GM21515 (cell line): ENCODE measurements around the gene PTPRG.
A peak's percentile ranks its signal among the peaks of the same experiment; 100 is the strongest.
"Not testable (repeated sequence)": the region's sequence is repeated elsewhere in the genome, so short reads cannot be mapped to it uniquely, and the experiment has no call there.

ENCODE experiments used
- ATAC-seq: cut with Tn5 transposase; IDR thresholded peaks from one replicate; pipeline ENCODE4 v1.9.1; 2021; ENCODE audit not compliant: unreplicated experiment

The PTPRG gene

DNA sequence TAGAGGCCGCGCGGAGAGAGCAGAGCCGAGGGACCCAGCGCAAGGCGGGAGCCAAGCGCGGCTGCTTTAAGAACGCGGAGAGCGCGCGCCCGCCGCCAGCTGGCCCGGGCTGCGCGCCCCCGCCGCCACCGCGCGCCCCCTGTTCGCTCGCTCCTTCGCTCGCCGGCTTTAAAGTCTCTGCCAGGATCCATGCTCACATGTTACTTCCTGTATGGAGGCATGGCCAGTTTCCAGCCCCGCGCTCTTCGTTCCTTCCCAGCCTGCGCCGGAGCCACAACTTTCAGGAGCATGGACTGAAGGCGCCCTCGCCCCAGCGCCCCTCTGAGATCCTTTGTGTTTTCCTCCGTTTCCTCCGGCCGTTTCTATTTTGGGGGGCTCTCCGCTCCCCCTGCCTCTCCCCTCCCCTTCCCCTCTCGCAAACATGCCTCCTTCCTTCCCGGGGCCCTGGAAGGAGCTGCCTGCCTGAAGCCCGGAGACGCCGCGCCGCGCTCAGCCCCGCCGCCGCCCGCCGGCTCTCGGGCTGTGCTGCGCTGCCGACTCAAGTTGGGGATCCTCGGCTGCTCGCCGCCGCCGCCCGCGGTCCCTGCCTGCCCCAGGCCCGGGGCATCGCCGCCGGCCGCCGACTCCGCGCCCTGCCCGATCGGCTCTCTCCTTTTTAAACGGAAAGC, at the start of gene PTPRG:
Gene PTPRG, plus strand, starts transcription at position 198 of the 668 bp plus-strand sequence. CDS start 717 bp downstream, outside the sequence.
- ATAC-seq = peak; percentile 62

GRCh38 chr3:61518590-61518989, 42.8 kb upstream of the PTPRG start:
- ATAC-seq = no peak

- peak; percentile 94 for ATAC-seq
Measured at GRCh38 chr3:61520966-61521628, 40.3 kb upstream of the PTPRG start.

- no peak for ATAC-seq
Measured at GRCh38 chr3:61522060-61522459, 39.3 kb upstream of the PTPRG start.

- no peak for ATAC-seq
Measured at GRCh38 chr3:61522626-61523025, 38.7 kb upstream of the PTPRG start.

DNA sequence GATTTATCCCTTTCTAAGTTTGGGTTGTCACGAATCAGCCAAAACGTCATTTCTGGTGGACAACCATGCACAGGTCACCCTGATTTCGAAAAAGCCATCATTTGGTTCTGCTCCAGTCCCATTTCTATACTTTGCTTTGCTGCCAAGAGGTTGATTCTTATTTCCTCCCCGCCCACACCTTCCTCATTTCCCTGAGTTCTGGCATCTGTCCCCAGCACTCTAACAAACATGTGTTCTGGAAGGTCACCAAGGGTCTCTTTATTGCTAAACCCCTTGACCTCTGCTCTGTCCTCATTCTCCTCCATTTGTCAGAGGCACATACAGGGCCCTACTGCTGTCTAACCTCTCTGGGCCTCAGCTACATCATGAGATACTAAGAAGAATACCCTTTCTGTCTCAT, 36.4 kb upstream of the PTPRG start:
- no peak for ATAC-seq

DNA sequence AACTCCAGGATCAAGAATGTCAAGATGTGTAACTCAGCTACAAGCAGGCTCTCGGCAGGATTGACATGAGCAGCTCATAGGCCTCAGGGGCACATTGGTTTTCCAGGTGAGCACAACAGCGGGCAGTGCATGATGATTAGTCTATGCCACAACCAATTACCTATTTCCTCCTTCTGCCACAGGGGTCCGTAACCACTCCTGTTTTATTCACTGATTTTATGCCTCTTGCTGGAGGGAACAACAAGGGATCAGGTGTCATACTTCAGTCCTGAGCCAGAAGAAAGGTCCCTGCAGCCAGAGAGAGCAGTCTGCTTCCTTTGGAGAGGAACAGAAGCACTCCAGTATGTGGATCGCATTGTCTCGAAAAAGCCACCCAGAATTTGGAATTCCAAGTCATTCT, 35.1 kb upstream of the PTPRG start:
- ATAC-seq = no peak

GRCh38 chr3:61527011-61527410, 34.4 kb upstream of the PTPRG start:
- ATAC-seq = no peak

DNA sequence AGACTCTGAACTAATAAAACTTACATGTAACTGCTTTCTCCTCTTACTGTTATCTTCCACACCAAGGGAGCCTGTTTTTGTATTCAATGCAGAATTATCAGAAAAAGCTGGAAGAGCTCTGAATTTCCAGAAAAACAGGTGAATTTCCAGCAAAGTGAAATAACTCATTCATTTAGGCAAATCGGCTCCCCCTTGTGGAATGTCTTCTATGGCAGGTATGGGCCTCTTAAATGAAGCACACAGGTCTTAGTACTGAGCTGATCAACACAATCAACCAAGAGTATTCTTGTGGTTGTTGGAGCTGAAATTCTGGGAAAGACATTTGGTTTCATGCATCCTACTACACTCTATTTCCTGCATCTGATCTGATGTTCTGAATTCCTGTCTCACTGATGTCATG, 31.0 kb upstream of the PTPRG start:
- no peak for ATAC-seq

DNA sequence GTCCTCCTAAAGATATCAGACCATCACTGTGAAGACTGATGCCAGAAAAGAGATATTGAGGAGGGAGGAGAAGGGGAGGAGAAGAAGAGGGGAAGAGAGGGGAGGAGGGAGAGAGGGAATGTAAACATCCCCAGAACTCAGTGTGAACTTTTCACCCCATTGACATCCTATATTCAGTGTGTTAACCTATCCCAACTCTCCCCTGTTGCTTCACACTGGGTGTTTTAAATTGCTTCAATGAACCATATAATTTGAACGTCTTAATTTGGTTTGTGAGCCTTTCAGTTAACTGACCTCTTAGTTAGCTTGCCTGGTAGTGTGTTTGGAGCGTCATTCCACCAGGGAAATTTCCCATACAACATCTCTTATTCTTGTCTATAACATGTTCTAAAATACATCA, 29.8 kb upstream of the PTPRG start:
- no peak for ATAC-seq

DNA sequence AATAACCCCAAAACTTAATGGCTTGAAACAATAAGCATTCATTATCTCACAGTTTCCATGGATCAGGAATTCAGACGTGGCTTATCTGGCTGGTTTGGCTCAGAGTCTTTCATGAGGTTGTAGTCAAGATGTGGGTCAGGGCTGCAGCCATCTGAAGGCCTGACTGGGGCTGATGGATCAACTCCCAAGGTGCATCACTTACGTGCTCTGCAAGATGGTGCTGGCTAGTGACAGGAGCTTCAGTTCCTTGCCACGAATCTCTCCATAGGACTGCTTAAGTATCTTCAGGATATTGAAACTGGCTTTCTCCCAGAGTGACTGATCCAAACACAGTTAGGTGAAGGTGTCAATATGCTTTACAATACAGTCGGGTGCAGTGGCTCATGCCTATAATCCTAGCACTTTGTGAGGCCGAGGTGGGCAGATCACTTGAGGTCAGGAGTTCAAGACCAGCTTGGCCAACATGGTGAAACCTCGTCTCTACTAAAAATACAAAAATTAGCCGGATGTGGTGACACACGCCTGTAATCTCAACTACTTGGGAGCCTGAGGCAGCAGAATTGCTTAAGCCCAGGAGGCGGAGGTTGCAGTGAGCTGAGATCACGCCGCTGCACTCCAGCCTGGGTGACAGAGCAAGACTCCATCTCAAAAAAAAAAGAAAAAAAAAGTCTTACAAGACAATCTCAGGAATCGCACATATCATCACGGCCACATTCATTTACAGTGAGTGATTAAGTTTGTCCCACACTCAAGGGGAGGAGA, 28.5 kb upstream of the PTPRG start:
- ATAC-seq = no peak

DNA sequence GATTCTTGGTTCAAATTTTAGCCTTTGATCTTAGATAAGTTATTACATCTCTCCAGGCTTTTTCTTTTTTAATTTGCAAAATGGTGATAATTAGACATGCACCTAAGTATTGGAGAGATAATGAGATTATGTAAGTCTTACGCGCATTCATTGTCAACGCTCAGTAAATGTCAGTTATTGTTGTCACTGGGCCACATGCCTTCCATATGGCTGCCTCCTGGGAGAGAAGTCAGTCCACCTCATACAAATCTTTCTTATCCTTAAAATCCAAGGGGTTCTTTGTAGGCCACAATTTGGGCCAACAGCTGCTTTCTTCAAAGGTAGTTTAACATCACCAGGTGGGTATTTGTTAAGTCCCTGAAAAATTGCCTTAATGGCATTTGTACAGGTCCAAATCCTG, 25.5 kb upstream of the PTPRG start:
- ATAC-seq = no peak

- ATAC-seq = no peak
Measured at GRCh38 chr3:61537366-61537765, 24.0 kb upstream of the PTPRG start.

DNA sequence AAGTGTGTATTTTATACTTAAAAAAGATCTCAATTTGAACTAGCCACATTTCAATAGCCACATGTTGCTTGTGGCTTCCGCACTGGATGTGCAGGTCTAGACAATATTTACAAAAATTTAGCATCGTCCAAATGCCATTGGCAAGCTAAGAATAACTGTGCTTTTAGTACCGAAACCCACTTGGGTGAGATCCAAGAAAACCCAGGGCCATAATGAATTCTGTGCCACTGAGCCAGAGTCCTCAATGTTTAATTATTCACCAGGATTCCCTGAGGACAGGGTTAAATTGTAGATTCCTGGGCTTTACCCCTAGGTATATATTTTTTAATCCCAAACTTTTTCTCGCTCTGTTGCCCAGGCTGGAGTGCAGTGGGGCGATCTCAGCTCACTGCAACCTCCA, 22.9 kb upstream of the PTPRG start:
- ATAC-seq = no peak

DNA sequence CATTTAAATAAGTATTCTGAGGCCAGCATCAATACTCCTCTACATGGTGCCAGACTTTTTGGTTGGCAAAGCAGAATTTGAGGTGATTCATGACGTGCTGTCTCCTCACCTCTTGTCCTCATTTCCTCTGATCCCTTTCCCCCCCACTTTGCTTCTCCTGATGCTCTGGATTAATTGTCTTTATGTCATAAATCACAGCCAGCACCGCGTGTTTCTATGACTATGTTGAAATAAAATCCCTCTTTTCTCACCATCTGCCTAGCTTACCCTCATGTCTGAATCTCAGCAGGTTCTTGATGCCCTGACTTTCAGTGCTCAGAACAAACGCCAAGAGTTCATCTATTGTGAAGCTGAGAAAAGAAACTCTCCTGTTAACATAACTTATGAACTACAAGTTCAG, 19.7 kb upstream of the PTPRG start:
- no peak for ATAC-seq

GRCh38 chr3:61545716-61546115, 15.7 kb upstream of the PTPRG start:
- ATAC-seq = no peak

- no peak for ATAC-seq
Measured at GRCh38 chr3:61547625-61548024, 13.7 kb upstream of the PTPRG start.

DNA sequence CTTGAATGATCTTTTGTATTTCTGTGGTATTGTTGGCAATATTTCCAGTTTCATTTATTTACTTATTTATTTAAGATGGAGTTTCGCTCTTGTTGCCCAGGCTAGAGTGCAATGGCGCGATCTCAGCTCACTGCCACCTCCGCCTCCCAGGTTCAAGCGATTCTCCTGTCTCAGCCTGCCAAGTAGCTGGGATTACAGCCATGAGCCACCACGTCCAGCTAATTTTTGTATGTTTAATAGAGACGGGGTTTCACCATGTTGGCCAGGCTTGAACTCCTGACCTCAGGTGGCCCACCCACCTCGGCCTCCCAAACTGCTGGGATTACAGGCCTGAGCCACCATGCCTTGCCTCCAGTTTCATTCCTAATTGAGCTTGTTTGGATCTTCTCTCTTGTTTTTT, 8.7 kb upstream of the PTPRG start:
- ATAC-seq = not testable (repeated sequence)

DNA sequence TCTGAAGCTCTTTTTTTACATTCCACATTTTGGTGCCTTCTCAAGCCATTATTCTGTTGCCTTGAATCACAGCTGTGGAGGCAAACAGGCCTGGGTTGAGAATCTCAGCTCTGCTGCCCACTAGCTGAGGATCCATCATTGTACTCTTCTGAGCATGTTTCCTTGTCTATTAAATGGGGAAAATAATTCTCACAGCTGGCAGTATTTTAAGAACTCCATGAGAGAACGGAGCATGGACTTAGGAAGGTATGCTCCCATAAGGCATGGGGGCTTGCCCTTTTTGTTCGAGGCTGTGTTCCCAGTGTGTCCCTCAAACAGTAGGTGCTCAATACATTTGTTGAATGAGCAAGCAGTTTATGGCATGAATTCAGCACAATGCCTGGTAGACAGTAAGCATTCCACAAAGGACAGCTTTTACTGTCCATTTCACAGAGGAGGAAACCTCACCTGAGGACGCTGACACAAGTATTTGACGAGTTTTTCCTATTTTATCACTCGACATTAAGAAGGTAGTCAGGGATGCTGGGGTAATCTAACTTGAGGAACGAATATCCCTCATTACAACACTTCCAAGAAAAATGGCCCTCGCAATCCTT, 2.1 kb upstream of the PTPRG start:
- no peak for ATAC-seq

GRCh38 chr3:61560517-61561373, 626 bp upstream of the PTPRG start:
- peak; percentile 43 for ATAC-seq
